ENCODE results near the gene MVD.

DNA sequence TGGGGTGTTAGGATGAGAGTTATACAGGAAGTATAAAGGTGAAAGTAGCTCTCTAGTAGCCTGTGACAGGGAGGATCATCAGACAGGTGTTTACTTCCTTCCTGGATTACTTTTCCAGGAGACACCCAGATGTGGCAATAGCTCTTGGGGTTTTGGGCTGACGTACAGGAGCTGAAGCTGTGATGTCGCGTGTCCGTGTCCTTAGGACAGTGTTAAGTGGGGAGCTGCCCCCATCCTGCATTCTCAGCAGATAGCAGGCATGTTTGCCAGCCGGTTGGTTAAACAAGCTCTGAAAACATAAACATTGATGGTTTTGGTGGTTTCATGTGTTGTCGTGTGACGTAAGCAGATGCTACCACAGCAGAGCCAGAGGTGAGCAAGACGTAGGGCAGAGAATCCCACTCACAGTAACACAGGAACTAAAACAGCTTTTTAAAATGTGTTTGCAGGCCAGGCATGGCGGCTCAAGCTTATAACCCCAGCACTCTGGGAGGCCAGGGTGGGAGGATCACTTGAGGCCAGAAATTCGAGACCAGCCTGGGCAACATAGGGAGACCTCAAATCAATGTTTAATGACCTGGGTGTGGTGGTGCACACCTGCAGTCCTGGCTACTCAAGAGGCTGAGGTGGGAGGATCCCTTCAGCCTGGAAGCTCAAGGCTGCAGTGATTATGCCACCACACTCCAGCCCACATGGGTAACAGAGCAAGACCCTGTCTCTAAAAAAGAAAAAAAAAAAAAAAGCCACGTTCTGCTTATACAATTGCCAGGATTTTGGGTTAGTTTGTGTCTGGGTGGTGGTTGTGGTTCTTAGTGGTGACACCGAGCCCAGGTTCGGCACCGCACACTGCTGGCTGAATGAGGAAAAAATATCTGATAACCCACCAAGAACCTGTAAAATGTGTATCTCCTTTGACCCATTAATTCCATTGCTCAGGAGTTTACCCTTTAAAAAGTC, 42.8 kb downstream of the MVD start:
- TF ChIP-seq CTCF (IDR thresholded peaks at IDR 0.05) (no peak), POLR2A (IDR thresholded peaks at IDR 0.05) (no peak)

Measured in esophagus squamous epithelium (tissue), 4 donors.